Fibroblast of mammary gland (primary cell): Measurements from ENCODE around the gene CHRM1.

ENCODE experiments used
- DNase-seq: peaks from one replicate; pipeline ENCODE4 v3.0.0-alpha.2; 2010; ENCODE audit warnings: low read depth
- H3K4me3 ChIP-seq: 2 replicates; pipeline ENCODE4 v1.5.1; 2011; ENCODE audit warnings: low read depth, mild to moderate bottlenecking, low read length, moderate library complexity; ENCODE audit not compliant: control insufficient read depth
- TF ChIP-seq, protein P1 (sequence below): conservative IDR thresholded peaks from 2 replicates; pipeline ENCODE4 v1.5.1; 2011; ENCODE audit warnings: low read depth, low read length, inconsistent platforms; ENCODE audit not compliant: control insufficient read depth, insufficient read depth

The CHRM1 gene

DNA sequence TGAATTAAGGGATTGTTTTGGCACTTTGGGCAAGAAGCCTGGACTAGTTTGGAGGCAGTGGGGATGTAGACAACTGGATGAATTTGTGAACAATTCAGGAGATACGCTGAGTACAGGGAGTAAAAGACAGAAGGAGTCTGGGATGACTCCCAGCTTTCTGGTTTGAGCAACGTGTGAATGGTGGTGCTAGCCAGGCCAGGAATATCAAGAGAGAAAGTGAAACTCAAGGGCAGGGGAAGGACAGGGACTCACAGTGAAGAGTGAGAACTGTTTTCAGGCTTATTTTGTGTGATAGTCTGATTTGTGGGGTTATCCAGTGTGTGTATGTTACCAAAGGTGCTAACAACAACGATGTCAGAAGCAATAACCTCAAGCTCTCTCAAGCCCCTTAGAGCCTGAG is 15.9 kb downstream of the CHRM1 start:
- DNase-seq, result no peak
- TF ChIP-seq, protein P1, sequence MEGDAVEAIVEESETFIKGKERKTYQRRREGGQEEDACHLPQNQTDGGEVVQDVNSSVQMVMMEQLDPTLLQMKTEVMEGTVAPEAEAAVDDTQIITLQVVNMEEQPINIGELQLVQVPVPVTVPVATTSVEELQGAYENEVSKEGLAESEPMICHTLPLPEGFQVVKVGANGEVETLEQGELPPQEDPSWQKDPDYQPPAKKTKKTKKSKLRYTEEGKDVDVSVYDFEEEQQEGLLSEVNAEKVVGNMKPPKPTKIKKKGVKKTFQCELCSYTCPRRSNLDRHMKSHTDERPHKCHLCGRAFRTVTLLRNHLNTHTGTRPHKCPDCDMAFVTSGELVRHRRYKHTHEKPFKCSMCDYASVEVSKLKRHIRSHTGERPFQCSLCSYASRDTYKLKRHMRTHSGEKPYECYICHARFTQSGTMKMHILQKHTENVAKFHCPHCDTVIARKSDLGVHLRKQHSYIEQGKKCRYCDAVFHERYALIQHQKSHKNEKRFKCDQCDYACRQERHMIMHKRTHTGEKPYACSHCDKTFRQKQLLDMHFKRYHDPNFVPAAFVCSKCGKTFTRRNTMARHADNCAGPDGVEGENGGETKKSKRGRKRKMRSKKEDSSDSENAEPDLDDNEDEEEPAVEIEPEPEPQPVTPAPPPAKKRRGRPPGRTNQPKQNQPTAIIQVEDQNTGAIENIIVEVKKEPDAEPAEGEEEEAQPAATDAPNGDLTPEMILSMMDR, result no peak
- no peak overlapping the region for H3K4me3 ChIP-seq

DNA sequence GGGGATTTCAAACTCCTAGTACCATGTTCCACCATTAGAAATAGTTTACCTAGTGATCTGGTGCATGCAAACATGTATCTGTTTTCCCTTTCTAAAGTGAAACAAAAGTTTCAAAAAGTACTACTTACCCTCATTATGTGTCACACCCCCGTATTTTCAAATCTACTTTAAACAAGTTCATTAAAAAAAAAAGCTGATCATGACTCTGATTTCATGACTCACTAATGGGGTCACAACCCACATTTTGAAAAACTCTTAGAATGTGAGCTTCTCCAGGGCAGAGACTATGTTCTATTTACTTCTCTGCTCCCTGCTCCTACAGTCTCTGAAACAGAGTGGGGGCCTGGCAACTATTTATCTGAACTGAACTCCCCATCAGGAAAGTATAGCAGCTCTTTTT is 18.2 kb downstream of the CHRM1 start:
- H3K4me3 ChIP-seq, result no peak overlapping the region

DNA sequence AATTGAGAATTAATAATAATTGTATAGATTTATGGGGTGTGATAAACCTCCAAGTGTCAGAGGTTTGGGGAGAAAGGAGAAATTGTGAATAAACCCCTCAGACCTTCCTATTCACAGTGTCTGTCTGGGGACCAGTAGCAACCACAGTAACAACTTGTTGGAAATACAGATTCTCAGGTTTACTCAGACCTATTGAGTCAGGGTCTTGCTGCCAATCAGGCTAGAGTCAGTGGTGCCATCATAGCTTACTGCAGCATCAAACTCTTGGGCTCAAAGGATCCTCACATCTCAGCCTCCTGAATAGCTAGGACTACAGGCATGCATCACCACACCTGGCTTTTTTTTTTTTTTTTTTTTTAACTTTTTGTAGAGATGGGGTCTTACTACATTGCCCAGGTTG is 23.1 kb downstream of the CHRM1 start:
- DNase-seq, result no peak
- TF ChIP-seq, protein P1, result no peak
- no peak overlapping the region for H3K4me3 ChIP-seq

More for the DNA sequence above, 18.2 kb downstream of the CHRM1 start:
- TF ChIP-seq, protein P1, result no peak
- peak; percentile 55 for DNase-seq

DNA sequence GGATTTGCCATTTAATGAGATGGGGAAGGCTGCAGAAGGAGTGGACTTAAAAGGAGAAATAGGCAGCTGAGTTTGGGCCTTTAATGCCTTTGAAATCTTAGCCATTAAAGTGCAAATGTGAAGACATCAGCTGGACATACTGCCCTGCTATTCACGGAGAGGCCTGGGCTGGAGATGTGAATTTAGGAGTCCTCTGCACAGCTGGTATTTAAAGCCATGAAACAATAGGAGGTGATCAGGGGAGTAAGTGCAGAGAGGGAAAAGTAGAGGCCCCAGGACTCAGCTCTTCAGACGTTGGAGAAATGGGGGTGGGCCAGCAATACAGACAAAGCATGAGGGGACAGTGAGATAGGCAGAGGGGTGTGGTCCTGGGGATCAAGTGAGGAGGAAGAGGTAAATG is 23.9 kb downstream of the CHRM1 start:
- no peak overlapping the region for H3K4me3 ChIP-seq
- TF ChIP-seq, protein P1, result no peak

DNA sequence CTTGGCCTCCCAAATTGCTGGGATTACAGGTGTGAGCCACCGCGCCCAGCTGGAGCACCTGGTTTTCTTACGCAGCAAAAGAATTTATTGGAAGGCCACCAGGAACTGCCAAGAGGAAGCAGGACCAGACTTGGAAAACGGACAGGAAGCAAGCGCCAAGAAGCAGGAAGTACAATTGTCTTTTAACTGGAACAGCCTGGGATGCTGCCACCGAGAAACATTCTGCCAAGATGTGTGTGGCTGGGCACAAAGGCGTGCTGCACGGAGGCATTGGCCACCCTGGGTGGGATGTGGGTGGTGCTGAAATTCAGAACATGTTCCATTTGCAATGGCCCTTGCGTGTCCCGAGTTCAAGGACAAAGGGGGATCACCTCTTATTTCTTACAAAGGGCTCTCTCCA is 25.1 kb downstream of the CHRM1 start:
- DNase-seq, result no peak
- TF ChIP-seq, protein P1, result no peak
- H3K4me3 ChIP-seq, result no peak overlapping the region

More for the DNA sequence above, 23.9 kb downstream of the CHRM1 start:
- no peak for DNase-seq

DNA sequence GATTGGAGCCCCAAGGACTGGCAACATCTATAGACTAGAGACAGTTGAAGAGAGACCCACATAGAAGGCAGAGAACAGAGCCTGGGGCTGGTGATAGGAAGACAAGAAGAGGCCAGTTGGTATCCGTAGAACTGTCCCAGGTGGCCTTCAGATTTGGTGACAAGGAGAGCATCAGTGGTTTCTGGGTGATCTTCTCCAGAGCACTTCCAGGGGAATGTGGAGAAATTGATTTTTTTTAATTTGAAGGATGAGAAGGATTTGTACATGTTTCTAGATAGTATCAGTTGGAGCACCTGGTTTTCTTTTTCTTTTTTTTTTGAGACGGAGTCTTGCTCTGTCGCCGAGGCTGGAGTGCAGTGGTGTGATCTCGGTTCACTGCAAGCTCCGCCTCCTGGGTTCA is 25.7 kb downstream of the CHRM1 start:
- TF ChIP-seq, protein P1, result no peak
- H3K4me3 ChIP-seq, result no peak overlapping the region
- no peak for DNase-seq
